H9 (cell line): ENCODE results near the gene NSFL1C. TPM values are rescaled to one million over a fixed set of nuclear protein-coding genes. Genes with fewer than 3 reads are reported as not detected.

Experiments used
- DNase-seq: peaks from one replicate; pipeline ENCODE4 v3.0.0-alpha.2; 2017
- H2AFZ ChIP-seq: one replicate; pipeline ENCODE4 v1.6.1; 2013; ENCODE audit warnings: mild to moderate bottlenecking, low read length, control low read depth, moderate library complexity
- H2AK5ac ChIP-seq: 2 replicates; pipeline ENCODE4 v1.6.1; 2013; ENCODE audit warnings: low read length, control low read depth, mixed read lengths; ENCODE audit not compliant: insufficient read length
- H2BK120ac ChIP-seq: one replicate; pipeline ENCODE4 v1.6.1; 2013; ENCODE audit warnings: low read depth, mild to moderate bottlenecking, low read length, control low read depth, inconsistent platforms; ENCODE audit not compliant: poor library complexity, severe bottlenecking
- H2BK12ac ChIP-seq: 2 replicates; pipeline ENCODE4 v1.6.1; 2013; ENCODE audit warnings: low read length, control low read depth, mixed read lengths, low read depth; ENCODE audit not compliant: insufficient read length
- H2BK15ac ChIP-seq: 2 replicates; pipeline ENCODE4 v1.6.1; 2013; ENCODE audit warnings: low read depth, low read length, control low read depth
- H2BK20ac ChIP-seq: one replicate; pipeline ENCODE4 v1.6.1; 2013; ENCODE audit warnings: low read depth, mild to moderate bottlenecking, low read length, control low read depth, inconsistent platforms; ENCODE audit not compliant: poor library complexity, severe bottlenecking
- H2BK5ac ChIP-seq: 2 replicates; pipeline ENCODE4 v1.6.1; 2013; ENCODE audit warnings: low read length, control low read depth, mixed read lengths; ENCODE audit not compliant: insufficient read length
- H3K14ac ChIP-seq: 2 replicates; pipeline ENCODE4 v1.6.1; 2013; ENCODE audit warnings: low read length, control low read depth; ENCODE audit not compliant: insufficient read depth
- H3K18ac ChIP-seq: 2 replicates; pipeline ENCODE4 v1.6.1; 2013; ENCODE audit warnings: low read depth, mild to moderate bottlenecking, mixed read lengths, low read length, control low read depth; ENCODE audit not compliant: insufficient read length
- H3K23ac ChIP-seq: 2 replicates; pipeline ENCODE4 v1.6.1; 2013; ENCODE audit warnings: low read length, control low read depth, mixed read lengths, low read depth; ENCODE audit not compliant: insufficient read length
- H3K23me2 ChIP-seq: 2 replicates; pipeline ENCODE4 v1.6.1; 2013; ENCODE audit warnings: low read depth, mild to moderate bottlenecking, mixed read lengths, low read length, control low read depth; ENCODE audit not compliant: insufficient read length, poor library complexity, severe bottlenecking
- H3K27ac ChIP-seq: 2 replicates; pipeline ENCODE4 v1.5.1; 2013; ENCODE audit warnings: low read length, control low read depth, mixed read lengths, low read depth; ENCODE audit not compliant: insufficient read length
- H3K27me3 ChIP-seq: 2 replicates; pipeline ENCODE4 v1.6.1; 2013; ENCODE audit warnings: low read length, control low read depth, inconsistent platforms; ENCODE audit not compliant: insufficient read depth
- H3K4ac ChIP-seq: 2 replicates; pipeline ENCODE4 v1.6.1; 2013; ENCODE audit warnings: low read depth, mild to moderate bottlenecking, control low read depth, inconsistent platforms, low read length, moderate library complexity
- H3K4me1 ChIP-seq: 2 replicates; pipeline ENCODE4 v1.6.1; 2013; ENCODE audit warnings: low read length, control low read depth, inconsistent platforms; ENCODE audit not compliant: insufficient read depth
- H3K4me2 ChIP-seq: 2 replicates; pipeline ENCODE4 v1.6.1; 2013; ENCODE audit warnings: low read length, control low read depth, mixed read lengths; ENCODE audit not compliant: insufficient read length, insufficient read depth
- H3K56ac ChIP-seq: 2 replicates; pipeline ENCODE4 v1.6.1; 2013; ENCODE audit warnings: low read depth, mild to moderate bottlenecking, mixed read lengths, low read length, control low read depth; ENCODE audit not compliant: insufficient read length
- H3K79me1 ChIP-seq: 2 replicates; pipeline ENCODE4 v1.6.1; 2013; ENCODE audit warnings: low read depth, mild to moderate bottlenecking, moderate library complexity, low read length, control low read depth, inconsistent platforms; ENCODE audit not compliant: insufficient read depth, poor library complexity, severe bottlenecking
- H3K79me2 ChIP-seq: 2 replicates; pipeline ENCODE4 v1.6.1; 2013; ENCODE audit warnings: low read length, control low read depth, inconsistent platforms; ENCODE audit not compliant: insufficient read depth
- H3K9ac ChIP-seq: 2 replicates; pipeline ENCODE4 v1.6.1; 2013; ENCODE audit warnings: low read length, control low read depth, mixed read lengths; ENCODE audit not compliant: insufficient read length; ENCODE audit errors: extremely low read depth
- H3K9me3 ChIP-seq: one replicate; pipeline ENCODE4 v1.6.1; 2013; ENCODE audit warnings: low read depth, low read length, inconsistent platforms; ENCODE audit not compliant: control insufficient read depth
- H3T11ph ChIP-seq: one replicate; pipeline ENCODE4 v1.6.1; 2013; ENCODE audit warnings: mild to moderate bottlenecking, low read length, control low read depth, inconsistent platforms
- H4K20me1 ChIP-seq: one replicate; pipeline ENCODE4 v1.6.1; 2013; ENCODE audit not compliant: control insufficient read depth, insufficient read length, insufficient read depth
- H4K5ac ChIP-seq: 2 replicates; pipeline ENCODE4 v1.6.1; 2013; ENCODE audit warnings: low read depth, mild to moderate bottlenecking, mixed read lengths, low read length, control low read depth; ENCODE audit not compliant: insufficient read length
- H4K8ac ChIP-seq: replicated peaks from 2 replicates; pipeline ENCODE4 v1.6.1; 2013; ENCODE audit warnings: low read length, control low read depth, mixed read lengths, low read depth; ENCODE audit not compliant: insufficient read length
- H4K91ac ChIP-seq: 2 replicates; pipeline ENCODE4 v1.6.1; 2013; ENCODE audit warnings: low read depth, mild to moderate bottlenecking, moderate library complexity, mixed read lengths, low read length, control low read depth; ENCODE audit not compliant: insufficient read length
- H3K27ac Mint-ChIP-seq, 3 experiments: 2 replicates in 2 of 3; 3 replicates in 1 of 3; pipeline ENCODE4 v1.8.0; 2020 to 2021; ENCODE audit warnings: mixed read lengths in 3 of 3, mild to moderate bottlenecking in 1 of 3, moderate library complexity in 1 of 3
- H3K27me3 Mint-ChIP-seq: 2 replicates; pipeline ENCODE4 v1.8.0; 2021; ENCODE audit warnings: low read depth, mild to moderate bottlenecking, moderate library complexity, mixed read lengths
- H3K36me3 Mint-ChIP-seq, 3 experiments: 2 replicates in 2 of 3; 3 replicates in 1 of 3; pipeline ENCODE4 v1.8.0; 2020 to 2021; ENCODE audit warnings: low read depth in 3 of 3, mixed read lengths in 3 of 3; ENCODE audit not compliant: insufficient read depth in 1 of 3
- H3K4me1 Mint-ChIP-seq, 2 experiments: 2 replicates each; pipeline ENCODE4 v1.8.0; 2020; ENCODE audit warnings: mixed read lengths in 2 of 2
- H3K4me3 Mint-ChIP-seq, 2 experiments: 2 replicates in 1 of 2; 3 replicates in 1 of 2; pipeline ENCODE4 v1.8.0; 2020 to 2021; ENCODE audit warnings: mild to moderate bottlenecking in 2 of 2, mixed read lengths in 2 of 2, moderate library complexity in 1 of 2
- H3K9me3 Mint-ChIP-seq, 2 experiments: 2 replicates in 1 of 2; 3 replicates in 1 of 2; pipeline ENCODE4 v1.8.0; 2020; ENCODE audit warnings: mild to moderate bottlenecking in 2 of 2, mixed read lengths in 2 of 2, moderate library complexity in 1 of 2
- WGBS: extraction: QIAGEN DNeasy Blood & Tissue Kit; methylation state at CpG from one replicate; pipeline ENCODE4 v1.1.7; 2013; ENCODE audit warnings: missing lambda C conversion rate, low lambda C conversion rate, mixed read lengths; ENCODE audit not compliant: insufficient read length; ENCODE audit errors: extremely low coverage; 5-methylcytosine and 5-hydroxymethylcytosine counted together
- total RNA-seq: library from RNA; stranded (reverse); gene quantifications from 2 replicates; pipeline ENCODE4 v1.2.1, GENCODE V29; 2021
- TF ChIP-seq, protein P1 (sequence below): fragments of 200-600 bp; sonication (generic); conservative IDR thresholded peaks from 3 replicates; pipeline ENCODE4 v1.8.0; 2021; ENCODE audit warnings: antibody characterized with exemption, mild to moderate bottlenecking

Gene NSFL1C
- total RNA-seq, 1 experiment from 2014 or later, result 81.8 TPM

DNA sequence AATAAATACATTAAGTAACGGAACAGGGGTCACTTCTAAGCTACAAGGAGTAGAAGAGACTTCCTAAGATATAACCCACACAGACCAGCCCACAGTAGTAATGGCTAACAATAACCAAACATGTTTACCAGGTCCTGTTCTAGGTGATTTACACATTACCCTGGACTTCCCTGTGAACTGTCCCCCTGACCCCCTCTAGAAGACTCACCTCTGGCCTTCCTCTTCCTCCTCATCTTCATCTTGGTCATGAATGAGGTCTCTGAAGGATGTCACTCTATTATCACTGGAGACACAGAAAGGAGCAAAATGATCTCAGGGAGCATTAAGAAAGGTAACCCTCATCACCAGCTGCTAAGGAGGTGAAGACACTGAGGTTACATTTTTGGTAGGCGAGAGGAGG lies 8.7 kb downstream of the NSFL1C start:
- Histone ChIP-seq H2BK120ac (no peak overlapping the region), H2AK5ac (no peak overlapping the region), H3K27ac (no peak overlapping the region), H3K79me2 (no peaks in the 10 kb centered on the region), H3T11ph (no peak overlapping the region), H2AFZ (no peak overlapping the region), H4K8ac (no peak overlapping the region), H3K4ac (no peak overlapping the region), H3K56ac (no peak overlapping the region), H2BK20ac (no peak overlapping the region), H2BK12ac (no peak overlapping the region), H3K9me3 (peaks cover 5% of the 10 kb centered on the region), H4K20me1 (no peaks in the 10 kb centered on the region), H3K4me1 (no peaks in the 10 kb centered on the region), H4K91ac (no peak overlapping the region), H2BK15ac (no peak overlapping the region), H3K23ac (no peak overlapping the region), H3K23me2 (no peaks in the 10 kb centered on the region), H2BK5ac (no peak overlapping the region), H3K14ac (no peak overlapping the region), H4K5ac (no peak overlapping the region), H3K4me2 (no peak overlapping the region), H3K9ac (no peak overlapping the region), H3K27me3 (no peaks in the 10 kb centered on the region), H3K18ac (no peak overlapping the region), H3K79me1 (peaks cover 3% of the 10 kb centered on the region)
- H3K36me3 Mint-ChIP-seq, result peaks cover 32 to 58% (median 47%) of the 10 kb centered on the region in 3 experiments; a peak in 6 of 7 replicates
- H3K27me3 Mint-ChIP-seq, result no peaks in the 10 kb centered on the region
- H3K27ac Mint-ChIP-seq, result no peak overlapping the region
- no peaks in the 10 kb centered on the region for H3K9me3 Mint-ChIP-seq
- TF ChIP-seq, protein P1, sequence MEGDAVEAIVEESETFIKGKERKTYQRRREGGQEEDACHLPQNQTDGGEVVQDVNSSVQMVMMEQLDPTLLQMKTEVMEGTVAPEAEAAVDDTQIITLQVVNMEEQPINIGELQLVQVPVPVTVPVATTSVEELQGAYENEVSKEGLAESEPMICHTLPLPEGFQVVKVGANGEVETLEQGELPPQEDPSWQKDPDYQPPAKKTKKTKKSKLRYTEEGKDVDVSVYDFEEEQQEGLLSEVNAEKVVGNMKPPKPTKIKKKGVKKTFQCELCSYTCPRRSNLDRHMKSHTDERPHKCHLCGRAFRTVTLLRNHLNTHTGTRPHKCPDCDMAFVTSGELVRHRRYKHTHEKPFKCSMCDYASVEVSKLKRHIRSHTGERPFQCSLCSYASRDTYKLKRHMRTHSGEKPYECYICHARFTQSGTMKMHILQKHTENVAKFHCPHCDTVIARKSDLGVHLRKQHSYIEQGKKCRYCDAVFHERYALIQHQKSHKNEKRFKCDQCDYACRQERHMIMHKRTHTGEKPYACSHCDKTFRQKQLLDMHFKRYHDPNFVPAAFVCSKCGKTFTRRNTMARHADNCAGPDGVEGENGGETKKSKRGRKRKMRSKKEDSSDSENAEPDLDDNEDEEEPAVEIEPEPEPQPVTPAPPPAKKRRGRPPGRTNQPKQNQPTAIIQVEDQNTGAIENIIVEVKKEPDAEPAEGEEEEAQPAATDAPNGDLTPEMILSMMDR, result no peak
- DNase-seq, result no peak
- WGBS, result no CpG with 5 or more reads among the region's 2 CpGs
- no peak overlapping the region for H3K4me3 Mint-ChIP-seq
- H3K4me1 Mint-ChIP-seq, result no peaks in the 10 kb centered on the region
